VCaP (cell line): ENCODE data around the gene FOXD1.

ENCODE experiments used
- H3K27ac ChIP-seq: fragments of 450-650 bp; 2 replicates; pipeline ENCODE4 v1.5.1; 2017
- TF ChIP-seq, protein P1 (sequence below): fragments of 450-650 bp; conservative IDR thresholded peaks from 2 replicates; pipeline ENCODE4 v1.5.1; 2017; ENCODE audit warnings: mild to moderate bottlenecking, moderate library complexity

Gene FOXD1

DNA sequence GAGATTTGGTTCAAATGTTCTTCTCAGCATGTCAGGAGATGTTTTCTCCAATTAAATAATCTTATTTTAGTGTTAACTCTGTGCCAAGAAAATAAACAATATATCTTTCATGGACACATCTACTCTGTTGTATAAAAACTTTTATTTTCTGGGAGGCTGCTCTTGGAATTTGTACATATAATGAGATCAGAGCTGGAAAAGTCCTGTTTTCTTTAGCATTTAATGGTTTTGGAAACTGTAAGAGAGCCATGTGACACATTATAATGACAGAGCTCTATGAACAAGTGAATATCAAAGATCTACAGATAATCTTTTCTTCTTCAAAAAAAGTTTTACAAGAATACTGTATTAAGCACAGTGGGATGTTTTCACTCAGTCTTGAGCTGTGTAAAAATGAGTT lies 48.8 kb downstream of the FOXD1 start:
- H3K27ac ChIP-seq = no peak overlapping the region

More for the DNA sequence above, 48.8 kb downstream of the FOXD1 start:
- TF ChIP-seq, protein P1, sequence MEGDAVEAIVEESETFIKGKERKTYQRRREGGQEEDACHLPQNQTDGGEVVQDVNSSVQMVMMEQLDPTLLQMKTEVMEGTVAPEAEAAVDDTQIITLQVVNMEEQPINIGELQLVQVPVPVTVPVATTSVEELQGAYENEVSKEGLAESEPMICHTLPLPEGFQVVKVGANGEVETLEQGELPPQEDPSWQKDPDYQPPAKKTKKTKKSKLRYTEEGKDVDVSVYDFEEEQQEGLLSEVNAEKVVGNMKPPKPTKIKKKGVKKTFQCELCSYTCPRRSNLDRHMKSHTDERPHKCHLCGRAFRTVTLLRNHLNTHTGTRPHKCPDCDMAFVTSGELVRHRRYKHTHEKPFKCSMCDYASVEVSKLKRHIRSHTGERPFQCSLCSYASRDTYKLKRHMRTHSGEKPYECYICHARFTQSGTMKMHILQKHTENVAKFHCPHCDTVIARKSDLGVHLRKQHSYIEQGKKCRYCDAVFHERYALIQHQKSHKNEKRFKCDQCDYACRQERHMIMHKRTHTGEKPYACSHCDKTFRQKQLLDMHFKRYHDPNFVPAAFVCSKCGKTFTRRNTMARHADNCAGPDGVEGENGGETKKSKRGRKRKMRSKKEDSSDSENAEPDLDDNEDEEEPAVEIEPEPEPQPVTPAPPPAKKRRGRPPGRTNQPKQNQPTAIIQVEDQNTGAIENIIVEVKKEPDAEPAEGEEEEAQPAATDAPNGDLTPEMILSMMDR = no peak
